Measurements from ENCODE around the gene TSEN2. TPM values are rescaled to one million over a fixed set of nuclear protein-coding genes. Genes with fewer than 3 reads are reported as not detected.
A peak's percentile ranks its signal among the peaks of the same experiment; 100 is the strongest.

TSEN2 gene
- total and polyA plus RNA-seq, 10 of the 15 experiments (the other 5 are each of a cell fraction or from before 2014, with no cell fraction given): 17.7 to 32.3 (median 24.3) TPM

DNA sequence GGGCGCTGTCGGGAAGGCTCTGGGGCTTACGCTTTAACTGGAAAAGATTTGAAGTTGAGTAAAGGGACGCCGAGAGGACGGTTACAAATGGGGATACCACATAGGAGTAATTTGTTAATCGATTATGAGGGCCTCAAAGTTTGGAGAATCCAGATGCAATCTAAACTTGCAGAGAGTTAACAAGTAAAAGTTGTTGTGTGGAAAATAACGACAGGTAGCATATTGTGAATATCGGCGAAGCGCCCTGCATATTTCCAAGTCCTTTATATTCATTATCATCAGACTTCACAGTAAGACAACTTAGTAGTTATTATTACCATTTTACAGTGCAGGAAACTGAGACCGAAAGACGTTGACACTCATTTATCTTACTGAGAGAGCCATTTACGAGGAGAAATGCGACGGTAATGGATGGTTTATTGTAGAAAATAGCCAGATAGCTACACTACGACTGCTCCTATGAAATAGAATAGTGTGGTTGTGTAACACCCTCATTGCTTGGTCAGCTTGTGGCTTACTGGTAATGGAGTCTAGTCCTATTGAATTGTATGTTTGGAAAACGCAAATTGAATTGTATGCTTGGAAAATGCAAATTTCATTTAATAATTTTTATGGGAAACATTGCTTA, 73.3 kb downstream of the TSEN2 start:
- Histone ChIP-seq H3K79me2 (ENCODE audit: control insufficient read depth, insufficient read depth, low read length) (peaks cover 58% of the 10 kb centered on the region), H3K9ac (ENCODE audit: control insufficient read depth, insufficient read depth, low read length) (peak overlapping the region; percentile 87), H3K4me1 (ENCODE audit: control insufficient read depth, insufficient read depth, low read length) (peaks cover 25% of the 10 kb centered on the region), H2AFZ (ENCODE audit: control insufficient read depth, low read depth, low read length) (peak overlapping the region; percentile 82), H4K20me1 (ENCODE audit: control insufficient read depth, insufficient read depth) (no peaks in the 10 kb centered on the region), H3K36me3 (ENCODE audit: control insufficient read depth in 2 of 2, insufficient read depth in 2 of 2, low read length in 1 of 2) (no peaks in the 10 kb centered on the region), H3K27me3 (replicated peaks in 1 of 2; ENCODE audit: control insufficient read depth in 2 of 2, insufficient read depth in 2 of 2, low read length in 1 of 2) (no peaks in the 10 kb centered on the region), H3K9me3 (replicated peaks; ENCODE audit: control insufficient read depth, insufficient read depth, low read length) (no peaks in the 10 kb centered on the region), H3K4me2 (ENCODE audit: control insufficient read depth, insufficient read depth) (peak overlapping the region; percentile 56), H3K27ac (ENCODE audit: control insufficient read depth, insufficient read depth) (peak overlapping the region; percentile 89), H3K4me3 (peak overlapping the region; percentile 95)
- ChIA-PET RAD21 (ENCODE audit: unreplicated experiment) (no interaction called here), CTCF (interaction anchor here (0.7 to 1.5 kb wide), 2 partner anchors 72 to 74 kb away, joined by 3 to 4 read pairs; partner anchors contain the start of gene TSEN2), SMC1A (ENCODE audit: uncharacterized antibody, unreplicated experiment) (interaction anchor here (1.3 to 5.6 kb wide), 2 partner anchors 44 to 104 kb away, joined by 3 to 38 read pairs; partner anchors contain the start of gene RAF1), POLR2A (interaction anchor here (0.5 to 5.0 kb wide), 6 partner anchors 17 to 157 kb away, joined by 3 to 38 read pairs (median 3); partner anchors contain the start of genes RAF1 and TSEN2)
- in situ Hi-C loops (cut with MboI): no loop called here
- 0 out of 2 replicates have a peak, but pooled peaks have one; percentile 16 for TF ChIP-seq MTA3 (IDR thresholded peaks at IDR 0.05; ENCODE audit: borderline replicate concordance, low read length)
- 0 out of 2 replicates have a peak, but pooled peaks have one; percentile 2 for TF ChIP-seq ZBED1 (IDR thresholded peaks at IDR 0.05; ENCODE audit: borderline replicate concordance)
- peak; percentile 11; the same call in 1 of the 2 replicates for TF ChIP-seq ASH2L (IDR thresholded peaks at IDR 0.05; ENCODE audit: borderline replicate concordance, low read depth)
- no peak for TF ChIP-seq BHLHE40 (IDR thresholded peaks at IDR 0.05; ENCODE audit: borderline replicate concordance in 1 of 2, low read depth in 2 of 2, low read length in 1 of 2)
- TF ChIP-seq PRDM15 (CRISPR knock-in tag; IDR thresholded peaks at IDR 0.05): no peak
- peak; percentile 4; the same call in 1 of the 2 replicates for TF ChIP-seq PML (IDR thresholded peaks at IDR 0.05; ENCODE audit: low read length)
- FAIRE-seq (no peak), DNase-seq (ENCODE audit: low read depth, low spot score) (no peak), ATAC-seq (no peak)
- under 1% methylated on average over 18 of the region's 18 CpGs for WGBS (ENCODE audit: insufficient coverage, insufficient replicate concordance, low lambda C conversion rate, missing lambda C conversion rate)
- intact Hi-C loops (cut with micrococcal nuclease; ENCODE audit: unreplicated experiment): loop anchor here (2.0 to 5.0 kb wide), 4 partner anchors 73 to 420 kb away; partner anchors contain the start of genes RPL32 and TSEN2
- TSS peak; percentile 54 for BruUV-seq (replicated peaks)
